ENCODE results near the gene NARS2.
A peak's percentile ranks its signal among the peaks of the same experiment; 100 is the strongest.
"Not testable (repeated sequence)": the region's sequence is repeated elsewhere in the genome, so short reads cannot be mapped to it uniquely, and the experiment has no call there.

NARS2 gene

DNA sequence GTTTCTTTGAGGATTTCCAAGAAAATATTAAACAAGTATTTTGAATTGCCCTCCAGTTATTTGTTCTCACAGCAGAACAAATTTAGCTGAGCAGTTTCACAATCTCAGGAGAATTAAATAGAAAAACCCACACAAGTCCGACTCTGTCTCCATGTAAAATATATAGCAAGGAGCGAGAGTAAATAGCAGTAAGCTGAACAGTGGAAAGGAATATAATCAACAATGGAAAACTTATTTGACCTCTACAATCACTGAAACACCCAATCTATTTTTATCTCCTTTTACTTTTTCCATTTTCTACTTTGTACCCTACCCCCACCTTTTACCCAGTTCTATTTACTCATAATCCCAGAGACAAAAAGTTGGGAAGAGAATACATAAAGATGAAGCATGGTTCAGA lies 34.4 kb downstream of the NARS2 start:
- DNase-seq = no peak

DNA sequence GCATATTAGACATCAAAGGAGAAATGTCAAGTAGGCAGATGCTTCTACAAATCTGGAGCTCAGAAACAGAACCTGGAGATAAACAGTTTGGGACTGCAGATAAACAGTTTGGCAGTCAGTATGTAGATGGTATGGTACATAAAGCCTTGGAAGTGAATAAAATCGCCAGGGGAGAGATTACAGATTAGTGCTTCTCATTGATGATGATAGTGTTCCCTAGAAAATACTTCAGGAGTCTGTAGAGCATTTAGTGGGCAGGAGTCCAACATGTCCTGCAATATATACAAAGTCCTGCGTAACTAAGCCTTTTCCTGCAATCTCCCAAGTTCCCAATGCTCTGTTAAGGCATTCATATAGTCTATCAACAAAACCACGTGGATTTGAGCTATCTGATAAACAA lies 35.2 kb downstream of the NARS2 start:
- no peak for DNase-seq

DNA sequence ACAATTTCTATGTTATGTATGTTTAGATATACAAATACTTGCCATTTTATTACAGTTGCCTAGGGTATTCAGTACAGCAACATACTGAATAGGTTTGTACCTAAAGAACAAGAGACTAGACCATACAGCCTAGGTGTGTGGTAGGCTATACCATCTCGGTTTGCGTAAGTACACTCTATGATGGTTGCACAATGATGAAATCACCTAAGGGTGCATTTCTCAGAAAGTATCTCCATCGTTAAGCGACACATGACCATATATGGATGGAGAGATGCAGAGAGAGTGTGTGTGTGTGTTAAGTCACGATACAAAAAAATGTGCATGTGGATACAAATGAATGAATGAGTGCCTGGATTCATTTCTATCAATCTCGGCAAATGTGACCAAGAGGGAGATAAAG lies 37.7 kb downstream of the NARS2 start:
- no peak for DNase-seq

DNA sequence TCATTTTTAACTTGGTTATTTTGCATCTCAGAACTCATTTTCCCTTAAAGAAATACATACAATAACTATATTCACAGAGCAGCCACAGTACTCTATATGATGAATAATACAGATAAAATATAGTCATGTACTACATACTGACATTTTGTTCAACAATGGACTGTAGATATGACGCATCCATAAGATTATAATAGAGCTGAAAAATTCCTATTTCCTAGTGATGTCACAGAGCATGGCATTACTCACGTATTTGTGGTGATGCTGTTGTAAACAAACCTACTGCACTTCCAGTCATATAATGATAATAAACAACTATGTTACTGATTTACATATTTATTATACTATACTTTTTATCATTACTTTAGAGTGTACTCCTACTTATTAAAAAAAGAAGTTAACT lies 38.7 kb downstream of the NARS2 start:
- no peak for DNase-seq

DNA sequence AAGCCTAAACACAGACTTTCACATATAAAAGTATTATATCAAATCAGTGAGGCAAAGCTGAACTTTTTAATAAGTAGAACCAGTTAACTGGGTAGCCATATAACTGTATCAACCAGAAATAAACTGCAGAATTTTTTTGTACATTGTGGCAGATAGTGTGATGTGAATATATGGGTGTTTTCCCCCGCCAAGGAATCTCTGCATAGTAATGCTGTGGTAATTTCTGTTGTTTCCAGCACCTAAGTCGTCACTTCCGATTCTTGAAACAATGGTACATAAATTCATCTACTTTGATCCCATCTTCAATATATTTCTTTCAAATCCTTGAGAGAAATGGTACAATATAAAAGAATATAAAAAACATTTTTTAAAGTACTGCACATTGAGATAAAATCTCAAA lies 39.6 kb downstream of the NARS2 start:
- DNase-seq = no peak

DNA sequence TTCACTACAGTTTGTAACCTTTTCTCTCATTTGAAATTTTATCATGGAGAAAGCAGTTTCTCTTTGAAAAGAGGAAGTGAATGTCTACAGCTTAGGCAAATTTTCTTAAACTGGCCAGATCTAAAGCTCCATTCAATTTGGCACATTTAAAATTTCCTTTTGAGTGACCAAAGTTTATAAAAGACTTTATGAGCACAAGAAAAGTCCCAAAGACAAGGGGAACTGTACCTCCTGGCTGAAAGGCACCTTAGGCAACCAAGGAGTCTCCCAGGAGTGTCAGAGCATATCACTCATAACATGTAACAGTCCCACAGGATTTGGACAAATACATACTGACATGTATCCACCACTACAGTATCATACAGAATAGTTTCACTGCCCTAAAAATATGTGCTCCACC lies 41.3 kb downstream of the NARS2 start:
- peak; percentile 62 for DNase-seq

DNA sequence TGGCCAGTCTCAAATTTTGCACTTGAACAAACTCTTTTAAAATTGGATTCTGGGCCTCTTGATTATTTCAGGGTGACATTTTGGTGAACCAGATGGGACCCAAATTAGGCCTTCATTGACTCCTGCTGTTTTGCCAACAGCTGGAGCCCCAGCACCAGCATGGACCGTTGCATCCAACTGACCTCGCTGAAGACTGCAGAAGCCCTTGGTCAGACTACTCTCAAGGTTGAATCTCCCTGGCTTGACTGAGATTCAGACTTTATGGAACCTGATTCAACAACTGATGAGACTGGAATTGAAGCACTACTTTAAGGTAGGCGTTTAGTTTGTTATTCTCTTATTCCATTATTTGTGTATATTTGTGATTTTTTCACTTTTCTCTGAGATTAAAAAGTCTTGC lies 41.7 kb downstream of the NARS2 start:
- peak; percentile 0 for DNase-seq

DNA sequence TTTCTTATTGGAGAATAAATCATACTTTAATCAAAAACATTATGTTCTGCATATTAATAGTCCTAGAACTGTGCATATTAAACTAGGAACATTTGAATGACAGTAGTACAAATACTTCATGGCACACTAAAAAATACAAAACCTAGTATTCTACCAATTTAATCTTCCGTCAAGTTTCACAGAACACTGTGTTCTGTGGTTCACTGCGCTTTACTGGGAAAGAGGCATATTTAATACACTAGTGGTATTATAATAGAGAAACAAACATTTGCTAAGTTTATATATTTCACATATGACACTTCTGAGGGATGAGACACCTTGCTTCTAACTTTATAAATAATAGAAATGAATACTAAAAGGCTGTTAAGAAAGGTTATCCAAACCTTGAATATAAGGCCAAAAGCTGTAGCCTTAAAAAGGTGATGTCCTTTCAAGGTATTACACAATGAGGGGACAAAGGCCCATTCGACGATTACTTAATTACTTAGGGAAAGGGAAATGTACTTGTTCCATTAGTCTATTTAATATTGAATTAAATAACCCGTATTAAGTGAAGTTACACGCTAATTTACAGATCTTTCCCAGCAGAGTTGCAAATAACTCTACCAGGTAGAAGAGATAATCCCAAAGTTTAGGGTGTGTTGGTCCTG lies 48.0 kb downstream of the NARS2 start:
- no peak for DNase-seq

DNA sequence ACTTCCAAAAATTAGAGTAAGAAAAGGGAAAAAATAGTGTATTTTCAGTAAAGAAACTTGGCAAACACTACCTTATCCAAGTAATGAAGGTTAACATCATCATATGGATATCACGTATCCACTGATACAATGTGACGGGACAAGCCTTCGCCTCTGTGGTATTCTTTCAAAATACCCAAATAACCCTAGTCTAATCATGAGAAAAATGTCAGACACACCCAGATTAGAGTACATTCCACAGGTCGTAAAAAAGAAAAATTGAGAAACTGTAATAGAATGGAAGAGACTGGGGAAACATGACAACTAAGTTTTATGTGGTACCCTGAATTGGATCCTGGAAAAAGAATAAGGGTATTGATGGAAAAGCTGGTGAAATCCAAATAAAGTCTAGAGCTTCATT lies 48.9 kb downstream of the NARS2 start:
- DNase-seq = no peak

DNA sequence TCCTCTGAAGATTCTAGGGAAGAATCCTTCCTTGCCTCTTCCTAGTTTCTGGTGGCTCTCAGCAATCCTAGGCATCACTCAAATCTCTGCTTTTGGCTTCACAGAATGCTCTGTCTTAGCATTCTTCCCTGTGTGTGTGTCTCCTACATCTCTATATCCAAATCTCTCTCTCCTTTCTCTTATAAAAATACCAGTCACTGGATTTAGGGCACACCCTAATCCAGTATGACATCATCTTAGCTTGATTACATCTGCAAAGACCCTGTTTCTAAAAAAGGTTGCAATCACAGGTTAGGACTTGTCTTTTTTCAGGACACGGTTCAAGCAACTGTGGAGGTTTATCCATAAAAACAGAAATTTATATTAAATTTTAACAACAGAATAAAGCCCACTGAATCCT lies 54.4 kb downstream of the NARS2 start:
- DNase-seq = no peak

DNA sequence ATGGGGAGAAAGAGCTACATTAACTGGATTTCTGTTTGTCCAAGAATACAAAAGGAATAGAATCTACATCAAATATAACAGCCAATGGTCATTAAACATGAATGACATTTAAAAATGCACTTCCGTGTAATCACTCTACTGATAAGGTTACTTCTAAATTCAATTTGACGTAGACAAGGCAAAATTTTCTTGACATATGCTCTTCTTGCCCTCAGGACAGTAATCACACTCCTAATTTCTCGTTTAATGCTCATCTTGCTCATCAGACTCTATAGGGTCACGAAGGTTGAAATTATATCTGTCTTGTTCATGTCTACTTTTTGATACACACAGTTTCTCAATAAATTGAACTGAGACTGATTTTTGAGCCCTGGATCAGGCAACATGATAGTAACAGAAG lies 58.4 kb downstream of the NARS2 start:
- DNase-seq = no peak

DNA sequence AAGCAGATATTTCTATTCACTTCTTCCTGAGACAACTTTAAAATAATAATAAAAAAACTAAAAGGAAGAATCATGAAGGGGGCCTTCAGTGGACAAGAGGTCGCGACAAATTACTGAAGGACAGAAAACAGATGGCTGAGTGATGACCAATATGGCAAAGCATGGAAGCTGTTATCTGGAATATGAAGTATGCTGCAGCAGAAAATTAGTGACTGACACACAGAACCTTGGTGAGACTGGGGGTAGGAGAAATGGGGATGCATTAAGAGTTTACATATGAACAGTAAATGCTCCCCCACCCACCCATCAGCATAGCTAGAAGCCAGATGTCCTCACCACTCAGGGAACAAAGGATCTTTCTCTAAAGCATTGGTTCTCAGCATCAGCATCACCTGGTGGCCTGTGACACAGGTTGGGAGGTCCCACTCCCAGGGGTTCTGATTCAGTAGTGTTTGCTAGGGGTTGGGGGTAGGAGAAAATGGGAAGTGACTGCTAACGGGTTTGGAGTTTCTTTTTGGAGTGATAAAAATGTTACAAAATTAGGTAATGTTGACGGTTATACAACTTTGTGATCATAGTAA lies 59.7 kb downstream of the NARS2 start:
- no peak for DNase-seq

DNA sequence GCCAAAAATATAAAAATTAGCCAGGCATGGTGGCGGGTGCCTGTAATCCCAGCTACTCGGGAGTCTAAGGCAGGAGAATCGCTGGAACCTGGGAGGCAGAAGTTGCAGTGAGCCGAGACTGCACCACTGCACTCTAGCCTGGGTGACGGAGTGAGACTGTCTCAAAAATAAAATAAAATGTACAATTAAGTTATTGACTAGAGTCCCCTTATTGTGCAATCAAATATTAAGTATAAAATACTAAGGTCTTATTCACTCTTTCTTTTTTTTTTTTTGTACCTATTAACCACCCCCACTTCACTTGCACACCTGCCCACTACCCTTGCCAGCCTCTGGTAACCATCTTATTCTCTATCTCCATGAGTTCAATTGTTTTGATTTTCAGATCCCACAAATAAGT lies 61.6 kb downstream of the NARS2 start:
- not testable (repeated sequence) for DNase-seq

DNA sequence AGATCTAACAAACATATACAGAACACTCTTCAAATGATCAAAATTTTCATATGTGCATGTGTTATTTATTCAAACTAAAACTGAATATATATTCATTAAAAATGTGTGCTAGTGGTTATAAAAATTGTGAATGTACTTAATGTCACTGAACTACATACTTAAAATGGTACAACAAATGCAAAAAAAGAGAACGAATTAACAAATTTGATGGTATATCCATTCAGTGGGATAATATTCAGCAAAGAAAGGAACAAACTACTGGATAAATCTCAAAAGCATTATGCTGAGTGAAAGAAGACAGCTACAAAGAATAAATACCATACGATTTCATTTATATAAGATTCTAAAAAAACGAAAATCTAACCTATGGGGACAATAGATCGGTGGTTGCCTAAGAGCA lies 64.1 kb downstream of the NARS2 start:
- no peak for DNase-seq

DNA sequence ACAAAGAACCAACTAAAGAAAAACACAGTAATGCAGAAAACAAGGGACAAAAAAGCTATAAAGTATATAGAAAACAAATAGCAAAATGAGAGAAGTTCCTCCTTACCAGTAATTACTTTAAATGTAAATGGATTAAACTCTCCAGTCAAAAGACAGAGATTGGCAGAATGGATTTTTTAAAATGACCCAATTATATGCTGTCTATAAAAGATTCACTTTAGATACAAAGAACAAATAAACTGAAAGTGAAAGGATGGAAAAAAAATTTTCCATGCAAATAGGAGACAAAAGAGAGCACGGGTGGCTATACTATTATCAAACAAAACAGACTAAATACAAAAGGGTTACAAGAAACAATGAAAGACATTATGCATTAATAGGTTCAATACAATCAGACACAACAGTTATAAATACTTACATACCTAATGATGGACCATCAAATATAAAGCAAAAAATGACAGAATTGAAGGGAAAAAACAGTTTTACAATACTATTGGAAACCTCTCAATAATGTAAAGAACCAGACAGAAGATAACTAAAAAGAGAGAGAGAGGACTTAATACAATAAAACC lies 64.6 kb downstream of the NARS2 start:
- no peak for DNase-seq

DNA sequence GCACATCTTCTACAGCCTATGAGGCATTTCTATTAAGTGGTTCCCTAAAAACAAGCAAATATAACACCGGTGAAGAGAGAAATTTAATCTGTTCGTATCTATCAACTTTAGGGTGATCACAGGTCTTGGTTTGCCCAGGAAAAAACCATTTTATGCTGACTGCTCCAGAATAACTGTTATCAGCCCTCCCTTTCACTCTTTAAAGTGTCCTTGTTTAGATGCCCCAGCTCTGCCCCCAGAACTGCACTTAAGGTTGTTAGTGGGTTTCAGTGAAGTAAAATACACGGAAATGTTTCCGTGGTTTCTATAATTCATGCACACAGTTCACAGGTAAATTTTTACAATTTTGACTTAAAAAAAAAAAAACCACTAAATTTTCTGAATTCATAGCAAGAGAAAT lies 70.0 kb downstream of the NARS2 start:
- DNase-seq = no peak

DNA sequence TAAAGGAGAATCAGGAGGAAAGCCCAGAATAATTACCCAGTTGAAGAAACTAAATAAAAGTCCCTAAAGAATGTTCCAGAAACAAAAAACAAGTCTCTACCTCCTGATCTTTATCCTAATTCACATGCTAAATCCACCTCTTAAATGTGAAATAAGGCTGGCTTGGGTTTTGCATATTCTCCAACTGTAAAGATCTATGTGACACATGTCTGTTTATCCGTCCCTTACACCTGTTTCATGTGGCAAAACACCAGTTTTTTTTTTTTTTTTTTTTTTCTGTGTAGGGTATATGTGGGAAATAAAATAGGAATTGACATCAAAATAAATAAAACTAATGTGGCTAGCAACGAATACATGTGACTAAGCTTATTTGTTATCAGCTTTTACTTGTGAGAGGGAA lies 70.5 kb downstream of the NARS2 start:
- no peak for DNase-seq

DNA sequence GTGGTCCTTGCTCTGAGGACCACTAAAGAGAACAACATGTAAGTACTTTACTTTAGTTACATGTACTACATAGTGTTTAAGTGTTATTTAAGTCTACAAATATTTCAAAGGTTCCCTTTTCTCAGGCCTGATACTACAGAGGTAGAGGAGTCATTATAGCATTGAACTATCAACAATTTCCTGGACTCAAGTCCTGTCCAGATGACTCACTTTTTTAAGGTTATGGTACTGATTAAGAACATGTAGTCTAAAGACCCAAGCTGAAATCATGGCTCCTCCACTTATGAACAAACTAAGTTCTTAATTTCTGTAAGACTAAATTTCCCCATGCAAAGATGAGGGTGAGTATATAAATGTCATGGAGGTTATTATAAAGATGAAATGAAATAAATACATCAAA lies 74.7 kb downstream of the NARS2 start:
- no peak for DNase-seq

DNA sequence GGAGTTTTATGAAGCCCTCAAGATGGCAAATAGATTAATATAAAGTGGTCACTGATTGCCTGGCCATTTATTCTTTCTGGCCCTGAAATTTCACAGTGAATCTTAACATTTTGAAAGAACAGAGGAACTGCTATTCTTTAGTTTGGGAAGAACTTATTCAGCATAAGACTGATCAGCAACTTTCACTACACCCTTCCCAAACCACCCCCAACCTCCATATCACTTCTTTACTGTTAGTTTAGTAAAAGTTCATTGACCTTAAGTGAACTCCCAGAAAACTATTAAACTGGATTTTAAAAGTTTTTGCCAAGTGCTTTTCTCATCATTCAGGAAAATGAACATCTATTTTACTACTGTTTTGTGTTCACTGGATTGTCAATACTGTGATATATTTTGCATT lies 77.4 kb downstream of the NARS2 start:
- peak; percentile 25 for DNase-seq

DNA sequence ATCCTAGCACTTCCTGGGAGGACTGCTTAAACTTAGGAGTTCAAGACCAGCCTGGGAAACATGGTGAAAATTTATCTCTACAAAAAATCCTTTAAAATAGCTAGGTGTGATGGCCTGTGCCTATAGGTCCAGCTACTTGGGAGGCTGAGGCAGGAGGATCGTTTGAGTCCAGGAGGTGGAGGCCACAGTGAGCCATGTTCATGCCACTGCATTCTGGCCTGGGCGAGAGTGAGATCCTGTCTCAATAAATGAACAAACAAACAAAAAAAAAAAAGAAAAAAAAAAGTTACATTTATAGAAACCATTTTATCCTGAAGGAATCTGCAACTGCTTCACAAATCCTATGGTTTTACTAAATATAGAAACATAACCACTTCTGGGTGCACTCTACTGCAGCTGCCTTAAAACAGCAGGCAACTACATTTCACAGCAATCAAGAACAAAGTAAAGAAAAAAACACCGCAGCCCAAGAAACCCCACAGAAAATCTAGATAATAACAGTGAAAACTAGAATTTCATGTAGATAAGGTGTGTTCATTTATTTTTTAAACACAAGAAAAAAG lies 81.2 kb downstream of the NARS2 start:
- DNase-seq = no peak

DNA sequence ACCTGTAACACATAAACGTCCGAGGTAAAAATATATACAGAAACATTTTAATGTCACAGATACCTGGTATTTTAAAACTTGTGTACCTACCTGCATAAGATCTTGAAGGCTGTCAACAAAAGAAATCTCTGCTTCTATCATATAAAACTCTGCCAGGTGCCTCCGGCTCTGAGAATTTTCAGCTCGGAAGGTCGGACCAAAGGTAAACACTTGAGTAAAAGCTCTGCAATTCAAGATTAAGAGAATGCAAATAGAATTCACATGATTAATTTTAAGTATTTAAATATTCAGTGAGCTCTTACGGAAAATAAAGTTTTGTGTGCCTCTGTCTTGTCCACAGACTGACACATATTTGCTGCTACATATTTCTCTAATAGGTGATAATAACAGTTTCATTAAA lies 81.7 kb downstream of the NARS2 start:
- DNase-seq = no peak

DNA sequence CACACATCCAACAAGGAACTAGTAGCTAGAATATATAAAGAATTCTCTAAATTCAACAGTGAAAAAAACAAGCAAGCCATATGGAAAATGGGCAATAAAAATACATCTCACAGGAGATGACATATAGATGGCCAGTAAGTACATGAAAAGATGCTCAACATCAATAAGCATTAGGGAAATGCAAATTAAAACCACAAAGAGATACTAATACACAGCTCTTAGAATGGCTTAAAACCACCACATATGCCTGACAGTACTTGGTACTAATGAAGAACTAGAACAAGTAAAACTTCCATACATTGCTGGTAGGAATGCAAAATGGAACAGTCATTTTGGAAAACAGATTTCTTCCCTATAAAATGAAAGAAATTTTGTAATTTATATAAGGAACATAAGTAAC lies 85.5 kb downstream of the NARS2 start:
- no peak for DNase-seq

DNA sequence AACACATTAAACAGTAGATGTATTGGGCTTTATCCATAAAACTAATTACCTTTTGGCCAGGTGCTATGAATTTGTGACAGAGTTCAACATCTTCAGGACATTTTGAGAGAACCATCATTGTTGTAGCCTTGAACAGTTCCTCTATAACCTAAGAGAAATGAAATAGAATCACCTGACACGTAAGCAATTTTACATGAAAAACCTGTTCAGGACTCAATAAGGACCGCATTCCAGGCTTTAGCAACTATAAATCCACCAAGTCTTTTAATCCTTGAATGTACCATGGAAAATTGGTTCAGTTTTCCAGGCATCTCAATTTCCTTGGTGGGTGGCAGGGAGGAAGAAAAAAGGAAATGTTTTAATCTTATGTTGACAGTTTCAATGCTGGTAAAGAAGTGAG lies 96.1 kb downstream of the NARS2 start:
- DNase-seq = no peak

DNA sequence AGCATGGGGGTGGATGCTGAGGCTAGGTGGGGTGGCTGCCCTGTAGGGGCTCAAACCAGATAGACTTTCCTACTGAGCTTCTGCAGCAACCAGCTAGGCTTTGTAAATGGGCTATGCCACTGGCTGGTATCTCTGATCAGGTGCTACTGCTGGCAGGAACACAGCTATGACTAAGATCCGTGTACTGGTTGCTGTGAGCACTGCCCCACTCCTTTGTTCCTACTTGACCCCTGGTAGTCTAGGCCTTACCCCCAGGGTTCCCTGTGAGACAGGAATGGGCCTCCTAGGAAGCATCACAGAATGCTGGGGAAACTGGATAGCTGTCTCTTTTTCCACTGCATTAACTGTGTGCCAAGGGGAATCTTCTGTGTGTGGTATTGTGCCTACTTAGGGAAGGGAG lies 98.6 kb downstream of the NARS2 start:
- no peak for DNase-seq

DNA sequence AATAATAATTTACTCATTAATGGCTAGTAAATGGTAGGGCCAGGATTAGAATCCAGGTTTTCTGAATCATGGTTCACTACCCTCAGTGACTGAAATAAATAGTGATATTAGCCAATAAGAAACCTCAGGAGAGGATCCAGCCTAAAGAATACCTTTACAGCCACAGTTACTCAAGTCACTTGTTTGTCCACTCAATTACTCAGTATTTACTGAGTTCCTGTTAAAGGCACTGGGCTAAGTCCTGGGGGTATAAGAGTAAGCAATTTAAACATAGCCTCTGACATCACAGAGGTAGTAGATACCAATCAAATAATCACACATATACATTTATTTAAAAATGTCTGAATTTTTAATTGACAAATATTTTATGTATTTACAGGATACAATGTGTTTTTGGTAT lies 100.2 kb downstream of the NARS2 start:
- no peak for DNase-seq
